Measurements from ENCODE around the gene CTIF.
"Not testable (repeated sequence)": the region's sequence is repeated elsewhere in the genome, so short reads cannot be mapped to it uniquely, and the experiment has no call there.

CTIF gene

GRCh38 chr18:48644029-48644428 lies 105.2 kb downstream of the CTIF start:
- no peak for TF ChIP-seq CTCF (IDR thresholded peaks at IDR 0.05; ENCODE audit: extremely low read depth, missing control alignments)
- no peak for DNase-seq (ENCODE audit: low spot score)

- no peak for DNase-seq (ENCODE audit: low spot score)
- TF ChIP-seq CTCF (IDR thresholded peaks at IDR 0.05; ENCODE audit: extremely low read depth, missing control alignments), result no peak
Measured at GRCh38 chr18:48645427-48646002, 106.7 kb downstream of the CTIF start.

GRCh38 chr18:48646976-48647375 lies 108.1 kb downstream of the CTIF start:
- DNase-seq (ENCODE audit: low spot score), result no peak

DNA sequence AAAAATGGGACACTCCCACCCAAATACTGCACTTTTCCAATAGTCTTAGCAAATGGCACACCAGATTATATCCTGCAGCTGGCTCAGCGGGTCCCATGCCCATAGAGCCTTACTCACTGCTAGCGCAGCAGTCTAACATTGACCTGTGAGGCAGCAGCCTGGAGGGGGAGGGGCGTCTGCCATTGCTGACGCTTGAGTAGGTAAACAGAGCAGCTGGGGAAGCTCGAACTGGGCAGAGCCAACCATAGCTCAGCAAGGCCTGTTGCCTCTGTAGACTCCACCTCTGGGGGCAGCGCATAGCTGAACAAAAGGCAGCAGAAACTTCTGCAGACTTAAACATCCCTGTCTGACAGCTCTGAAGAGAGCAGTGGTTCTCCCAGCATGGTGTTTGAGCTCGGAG lies 110.4 kb downstream of the CTIF start:
- DNase-seq (ENCODE audit: low spot score), result no peak
- TF ChIP-seq CTCF (IDR thresholded peaks at IDR 0.05; ENCODE audit: extremely low read depth, missing control alignments), result no peak

More at GRCh38 chr18:48646976-48647375, 108.1 kb downstream of the CTIF start:
- TF ChIP-seq CTCF (IDR thresholded peaks at IDR 0.05; ENCODE audit: extremely low read depth, missing control alignments), result no peak

DNA sequence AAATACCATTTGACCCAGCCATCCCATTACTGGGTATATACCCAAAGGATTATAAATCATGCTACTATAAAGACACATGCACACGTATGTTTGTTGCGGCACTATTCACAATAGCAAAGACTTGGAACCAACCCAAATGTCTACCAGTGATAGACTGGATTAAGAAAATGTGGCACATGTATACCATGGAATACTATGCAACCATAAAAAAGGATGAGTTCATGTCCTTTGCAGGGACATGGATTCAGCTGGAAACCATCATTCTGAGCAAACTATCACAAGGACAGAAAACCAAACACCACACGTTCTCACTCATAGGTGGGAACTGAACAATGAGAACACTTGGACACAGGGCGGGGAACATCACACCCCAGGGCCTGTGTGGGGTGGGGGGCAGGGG lies 115.8 kb downstream of the CTIF start:
- not testable (repeated sequence) for DNase-seq (ENCODE audit: low spot score)

DNA sequence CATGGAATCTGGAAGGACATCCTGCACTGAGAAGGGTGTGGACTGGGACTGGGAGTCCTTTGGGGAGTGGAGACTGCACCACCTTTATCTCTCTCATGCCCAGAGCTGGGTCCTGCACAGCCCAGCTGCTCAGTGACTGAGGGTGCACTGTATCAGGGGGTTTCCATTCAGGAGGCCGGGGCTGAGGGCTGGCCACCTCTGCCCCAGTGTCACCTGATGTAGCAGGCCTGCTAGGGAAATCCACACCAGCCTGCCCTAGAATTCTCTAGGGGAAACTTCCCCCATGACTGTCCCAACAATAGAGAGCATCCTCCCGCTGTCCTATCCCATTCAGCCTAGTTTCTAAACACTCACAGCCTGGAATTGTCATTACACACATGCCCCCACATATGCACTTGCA lies 116.7 kb downstream of the CTIF start:
- no peak for TF ChIP-seq CTCF (IDR thresholded peaks at IDR 0.05; ENCODE audit: extremely low read depth, missing control alignments)
- DNase-seq (ENCODE audit: low spot score), result no peak

DNA sequence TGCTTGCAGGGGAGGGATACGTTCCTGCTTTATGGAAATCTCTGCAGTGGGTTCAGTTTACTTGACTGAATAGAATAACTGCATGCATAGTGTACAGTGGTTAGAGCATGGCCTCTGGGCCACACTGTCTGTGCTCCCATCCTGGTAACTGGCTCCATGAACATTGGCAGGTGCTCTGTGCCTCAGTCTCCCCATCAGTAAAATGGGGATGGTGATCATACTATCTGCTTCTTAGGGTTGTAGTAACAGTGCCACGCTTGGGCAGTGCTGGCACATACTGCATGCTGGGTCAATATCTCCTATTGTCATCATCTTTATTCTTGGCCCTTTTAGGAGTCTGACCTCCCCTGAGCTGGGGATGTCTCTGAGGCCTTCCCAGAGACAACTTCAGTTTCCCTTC lies 117.3 kb downstream of the CTIF start:
- DNase-seq (ENCODE audit: low spot score), result no peak
- TF ChIP-seq CTCF (IDR thresholded peaks at IDR 0.05; ENCODE audit: extremely low read depth, missing control alignments), result no peak

DNA sequence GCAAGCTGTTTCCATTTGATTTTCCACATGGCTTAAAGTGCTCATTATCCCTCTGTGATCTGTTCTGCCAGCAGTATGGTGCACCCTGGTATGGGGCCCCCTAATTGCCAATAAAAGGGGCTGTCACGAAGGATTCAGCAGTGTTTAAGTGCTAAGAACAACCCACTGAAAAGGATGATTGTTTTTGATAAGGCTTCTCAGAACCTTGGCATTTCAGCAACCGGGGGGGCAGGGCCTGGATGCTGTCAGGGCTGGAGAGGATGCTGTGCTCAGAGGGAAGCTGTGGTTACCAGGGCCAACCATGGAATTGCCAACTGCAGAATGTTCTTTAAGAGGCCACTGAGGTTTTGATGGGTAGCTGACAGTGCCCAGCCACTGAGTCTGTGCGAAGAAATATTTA lies 117.8 kb downstream of the CTIF start:
- TF ChIP-seq CTCF (IDR thresholded peaks at IDR 0.05; ENCODE audit: extremely low read depth, missing control alignments), result no peak
- no peak for DNase-seq (ENCODE audit: low spot score)
